HepG2 (cell line): Measurements from ENCODE around the gene CPVL. TPM values are rescaled to one million over a fixed set of nuclear protein-coding genes. Genes with fewer than 3 reads are reported as not detected.

Source experiments
- FLYWCH1 ChIP-seq: sonication (generic); formaldehyde crosslinking; IDR thresholded peaks from 2 replicates; pipeline ENCODE4 v1.8.1; 2023; ENCODE audit warnings: mild to moderate bottlenecking, missing genetic modification reagents
- LCORL ChIP-seq, 2 experiments: fragments of 450-650 bp in 1 of 2; sonication (generic) in 1 of 2; formaldehyde crosslinking in 1 of 2; IDR thresholded peaks; 2 replicates each; pipeline versions ENCODE4 v1.5.0 to v1.6.1; 2017 to 2020; ENCODE audit warnings: antibody characterized with exemption in 1 of 2, missing genetic modification reagents in 1 of 2
- MAZ ChIP-seq, 2 experiments: sonication (generic) in 1 of 2; formaldehyde crosslinking in 1 of 2; IDR thresholded peaks; 2 replicates each; pipeline versions ENCODE4 v1.5.0 to v1.6.1; 2012 to 2020; ENCODE audit warnings: low read depth in 2 of 2, mild to moderate bottlenecking in 2 of 2, borderline replicate concordance in 1 of 2, improper control_type of control experiment in 1 of 2, low read length in 1 of 2, missing genetic modification reagents in 1 of 2, moderate library complexity in 1 of 2
- MED1 ChIP-seq: sonication (generic); formaldehyde crosslinking; IDR thresholded peaks from 2 replicates; pipeline ENCODE4 v1.4.0; 2020; ENCODE audit warnings: missing genetic modification reagents
- MIER2 ChIP-seq: IDR thresholded peaks from 2 replicates; pipeline ENCODE4 v1.6.1; 2016; ENCODE audit warnings: missing biosample characterization, missing genetic modification reagents
- NFKBIZ ChIP-seq: IDR thresholded peaks from 2 replicates; pipeline ENCODE4 v1.6.1; 2018; ENCODE audit warnings: missing genetic modification reagents, missing compliant biosample characterization
- PCBP1 ChIP-seq: fragments of 200-400 bp; formaldehyde crosslinking; IDR thresholded peaks from 2 replicates; pipeline ENCODE4 v1.6.1; 2017; ENCODE audit warnings: mild to moderate bottlenecking, low read depth, low read length, borderline replicate concordance
- PHB2 ChIP-seq: fragments of 450-650 bp; IDR thresholded peaks from 2 replicates; pipeline ENCODE4 v1.6.1; 2018; ENCODE audit not compliant: partially characterized antibody
- RELA ChIP-seq: sonication (generic); formaldehyde crosslinking; IDR thresholded peaks from 2 replicates; pipeline ENCODE4 v1.4.0; 2020; ENCODE audit warnings: missing genetic modification reagents
- RFX1 ChIP-seq: fragments of 450-650 bp; IDR thresholded peaks from 2 replicates; pipeline ENCODE4 v1.6.1; 2017
- TBL1XR1 ChIP-seq: fragments of 150-350 bp; IDR thresholded peaks from 2 replicates; pipeline ENCODE4 v1.6.1; 2014; ENCODE audit warnings: borderline replicate concordance, low read length; ENCODE audit not compliant: partially characterized antibody
- YEATS2 ChIP-seq: sonication (generic); formaldehyde crosslinking; IDR thresholded peaks from 2 replicates; pipeline ENCODE4 v1.4.0; 2020; ENCODE audit warnings: missing genetic modification reagents, borderline replicate concordance
- ZBTB21 ChIP-seq: sonication (generic); formaldehyde crosslinking; IDR thresholded peaks from 2 replicates; pipeline ENCODE4 v1.4.0; 2020; ENCODE audit warnings: missing genetic modification reagents
- ZNF468 ChIP-seq: sonication (generic); formaldehyde crosslinking; IDR thresholded peaks from 2 replicates; pipeline ENCODE4 v1.8.0; 2022; ENCODE audit warnings: mild to moderate bottlenecking, moderate library complexity, missing genetic modification reagents
- polyA plus RNA-seq, 8 experiments: library from polyadenylated mRNA; depleted of rRNA in 3 of 8; stranded (reverse) in 7 of 8; unstranded in 1 of 8; fragments of >200 nt; fragmentation: Illumina TruSeq in 4 of 8; extraction: Trizol in 4 of 8; gene quantifications; 2 replicates each; pipeline versions ENCODE4 v1.2.1 to v1.2.3, GENCODE V29; 2011 to 2016; ENCODE audit warnings: low read depth in 4 of 8, missing spikeins in 1 of 8, mixed read lengths in 1 of 8; ENCODE audit not compliant: insufficient read depth in 1 of 8
- total RNA-seq, 5 experiments: library from RNA; depleted of rRNA; stranded (reverse); fragments of >200 nt; fragmentation: Illumina TruSeq; extraction: Trizol; gene quantifications; 2 replicates each; pipeline ENCODE4 v1.2.3, GENCODE V29; 2016; ENCODE audit warnings: low read depth in 1 of 5
- TF ChIP-seq, protein P1 (sequence below): IDR thresholded peaks from 2 replicates; pipeline ENCODE4 v1.6.1; 2016
- TF ChIP-seq, protein P2 (sequence below): IDR thresholded peaks from 2 replicates; pipeline ENCODE4 v1.6.1; 2018; ENCODE audit warnings: missing genetic modification reagents, mild to moderate bottlenecking, missing compliant biosample characterization
- TF ChIP-seq, protein P3 (sequence below): sonication (generic); formaldehyde crosslinking; IDR thresholded peaks from 2 replicates; pipeline ENCODE4 v1.4.0; 2020; ENCODE audit warnings: missing genetic modification reagents
- TF ChIP-seq, protein P4 (sequence below): sonication (generic); formaldehyde crosslinking; IDR thresholded peaks from 2 replicates; pipeline ENCODE4 v1.5.1; 2020; ENCODE audit warnings: missing genetic modification reagents, mild to moderate bottlenecking, borderline replicate concordance

The CPVL gene
- total and polyA plus RNA-seq, 2 of the 13 experiments (the other 11 are each of a cell fraction or from before 2014, with no cell fraction given) = 59.2 to 294 TPM

DNA sequence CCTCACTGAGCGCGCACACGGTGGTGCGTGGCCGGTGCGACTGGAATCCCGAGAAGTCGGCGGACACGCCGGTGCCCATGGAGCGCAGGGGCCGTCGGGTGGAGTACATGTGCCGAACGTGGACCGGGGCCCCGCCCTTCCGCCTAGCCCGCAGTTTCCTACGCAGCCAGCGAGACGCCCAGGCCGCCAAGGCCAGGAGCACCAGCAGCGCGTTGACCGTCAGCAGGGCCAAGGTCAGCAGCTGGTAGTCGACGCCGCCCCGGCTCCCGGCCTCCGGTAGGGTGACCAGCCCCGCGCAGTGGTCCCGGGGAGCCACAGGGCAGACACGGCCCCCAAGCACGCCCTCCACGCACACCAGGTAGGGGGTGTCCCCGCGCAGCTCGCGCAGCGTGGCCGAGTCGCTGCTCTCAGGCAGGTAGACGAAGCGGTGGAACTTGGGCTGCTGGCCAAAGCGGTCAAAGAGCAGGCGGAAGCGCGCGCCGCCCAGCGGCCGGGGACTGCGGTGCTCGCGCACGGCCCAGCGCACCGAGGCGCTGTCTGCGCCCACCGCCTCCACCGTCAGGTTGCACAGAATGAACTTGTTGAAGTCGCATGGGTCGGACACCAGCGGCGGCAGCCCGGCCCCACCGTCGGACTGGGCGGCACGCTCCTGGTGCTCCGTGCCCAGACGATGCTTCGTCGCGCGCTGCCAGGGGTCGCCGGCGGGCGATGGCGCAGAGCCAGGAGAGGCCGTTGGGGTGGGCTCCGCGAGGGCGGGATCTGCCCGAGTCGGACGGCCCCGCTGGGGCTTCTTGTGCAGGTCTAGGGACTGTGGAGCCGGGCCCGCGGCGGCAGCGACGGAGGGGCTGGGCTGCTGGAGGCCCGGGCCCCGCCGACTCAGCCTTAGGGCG lies 190.4 kb downstream of the CPVL start (continued):
- TF ChIP-seq, protein P1, sequence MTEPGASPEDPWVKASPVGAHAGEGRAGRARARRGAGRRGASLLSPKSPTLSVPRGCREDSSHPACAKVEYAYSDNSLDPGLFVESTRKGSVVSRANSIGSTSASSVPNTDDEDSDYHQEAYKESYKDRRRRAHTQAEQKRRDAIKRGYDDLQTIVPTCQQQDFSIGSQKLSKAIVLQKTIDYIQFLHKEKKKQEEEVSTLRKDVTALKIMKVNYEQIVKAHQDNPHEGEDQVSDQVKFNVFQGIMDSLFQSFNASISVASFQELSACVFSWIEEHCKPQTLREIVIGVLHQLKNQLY (CRISPR knock-in tag) = no peak
- TF ChIP-seq, protein P2, sequence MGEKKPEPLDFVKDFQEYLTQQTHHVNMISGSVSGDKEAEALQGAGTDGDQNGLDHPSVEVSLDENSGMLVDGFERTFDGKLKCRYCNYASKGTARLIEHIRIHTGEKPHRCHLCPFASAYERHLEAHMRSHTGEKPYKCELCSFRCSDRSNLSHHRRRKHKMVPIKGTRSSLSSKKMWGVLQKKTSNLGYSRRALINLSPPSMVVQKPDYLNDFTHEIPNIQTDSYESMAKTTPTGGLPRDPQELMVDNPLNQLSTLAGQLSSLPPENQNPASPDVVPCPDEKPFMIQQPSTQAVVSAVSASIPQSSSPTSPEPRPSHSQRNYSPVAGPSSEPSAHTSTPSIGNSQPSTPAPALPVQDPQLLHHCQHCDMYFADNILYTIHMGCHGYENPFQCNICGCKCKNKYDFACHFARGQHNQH (CRISPR knock-in tag) = 0 out of 2 replicates have a peak, but pooled peaks have one; percentile 73
- TF ChIP-seq RFX1 (no peak), MAZ (IDR thresholded peaks at IDR 0.05; ENCODE audit: borderline replicate concordance, low read depth, low read length) (0 out of 2 replicates have a peak, but pooled peaks have one; percentile 13), MAZ (CRISPR knock-in tag; IDR thresholded peaks at IDR 0.05; ENCODE audit: low read depth) (peak; percentile 80), YEATS2 (CRISPR knock-in tag) (peak; percentile 68; the same call in 1 of the 2 replicates), RELA (CRISPR knock-in tag) (no peak), MED1 (CRISPR knock-in tag) (peak; percentile 81), FLYWCH1 (peak; percentile 84), PHB2 (no peak), ZNF468 (CRISPR knock-in tag) (0 out of 2 replicates have a peak, but pooled peaks have one; percentile 20), PCBP1 (no peak), ZBTB21 (CRISPR knock-in tag) (no peak), TBL1XR1 (peak; percentile 41), MIER2 (CRISPR knock-in tag) (peak; percentile 68; the same call in 1 of the 2 replicates), NFKBIZ (CRISPR knock-in tag) (0 out of 2 replicates have a peak, but pooled peaks have one; percentile 32), LCORL (IDR thresholded peaks at IDR 0.05) (no peak), LCORL (CRISPR knock-in tag; IDR thresholded peaks at IDR 0.05) (peak; percentile 86)
- TF ChIP-seq, protein P3, sequence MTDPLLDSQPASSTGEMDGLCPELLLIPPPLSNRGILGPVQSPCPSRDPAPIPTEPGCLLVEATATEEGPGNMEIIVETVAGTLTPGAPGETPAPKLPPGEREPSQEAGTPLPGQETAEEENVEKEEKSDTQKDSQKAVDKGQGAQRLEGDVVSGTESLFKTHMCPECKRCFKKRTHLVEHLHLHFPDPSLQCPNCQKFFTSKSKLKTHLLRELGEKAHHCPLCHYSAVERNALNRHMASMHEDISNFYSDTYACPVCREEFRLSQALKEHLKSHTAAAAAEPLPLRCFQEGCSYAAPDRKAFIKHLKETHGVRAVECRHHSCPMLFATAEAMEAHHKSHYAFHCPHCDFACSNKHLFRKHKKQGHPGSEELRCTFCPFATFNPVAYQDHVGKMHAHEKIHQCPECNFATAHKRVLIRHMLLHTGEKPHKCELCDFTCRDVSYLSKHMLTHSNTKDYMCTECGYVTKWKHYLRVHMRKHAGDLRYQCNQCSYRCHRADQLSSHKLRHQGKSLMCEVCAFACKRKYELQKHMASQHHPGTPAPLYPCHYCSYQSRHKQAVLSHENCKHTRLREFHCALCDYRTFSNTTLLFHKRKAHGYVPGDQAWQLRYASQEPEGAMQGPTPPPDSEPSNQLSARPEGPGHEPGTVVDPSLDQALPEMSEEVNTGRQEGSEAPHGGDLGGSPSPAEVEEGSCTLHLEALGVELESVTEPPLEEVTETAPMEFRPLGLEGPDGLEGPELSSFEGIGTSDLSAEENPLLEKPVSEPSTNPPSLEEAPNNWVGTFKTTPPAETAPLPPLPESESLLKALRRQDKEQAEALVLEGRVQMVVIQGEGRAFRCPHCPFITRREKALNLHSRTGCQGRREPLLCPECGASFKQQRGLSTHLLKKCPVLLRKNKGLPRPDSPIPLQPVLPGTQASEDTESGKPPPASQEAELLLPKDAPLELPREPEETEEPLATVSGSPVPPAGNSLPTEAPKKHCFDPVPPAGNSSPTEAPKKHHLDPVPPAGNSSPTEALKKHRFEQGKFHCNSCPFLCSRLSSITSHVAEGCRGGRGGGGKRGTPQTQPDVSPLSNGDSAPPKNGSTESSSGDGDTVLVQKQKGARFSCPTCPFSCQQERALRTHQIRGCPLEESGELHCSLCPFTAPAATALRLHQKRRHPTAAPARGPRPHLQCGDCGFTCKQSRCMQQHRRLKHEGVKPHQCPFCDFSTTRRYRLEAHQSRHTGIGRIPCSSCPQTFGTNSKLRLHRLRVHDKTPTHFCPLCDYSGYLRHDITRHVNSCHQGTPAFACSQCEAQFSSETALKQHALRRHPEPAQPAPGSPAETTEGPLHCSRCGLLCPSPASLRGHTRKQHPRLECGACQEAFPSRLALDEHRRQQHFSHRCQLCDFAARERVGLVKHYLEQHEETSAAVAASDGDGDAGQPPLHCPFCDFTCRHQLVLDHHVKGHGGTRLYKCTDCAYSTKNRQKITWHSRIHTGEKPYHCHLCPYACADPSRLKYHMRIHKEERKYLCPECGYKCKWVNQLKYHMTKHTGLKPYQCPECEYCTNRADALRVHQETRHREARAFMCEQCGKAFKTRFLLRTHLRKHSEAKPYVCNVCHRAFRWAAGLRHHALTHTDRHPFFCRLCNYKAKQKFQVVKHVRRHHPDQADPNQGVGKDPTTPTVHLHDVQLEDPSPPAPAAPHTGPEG (CRISPR knock-in tag) = peak; percentile 77
- TF ChIP-seq, protein P4, sequence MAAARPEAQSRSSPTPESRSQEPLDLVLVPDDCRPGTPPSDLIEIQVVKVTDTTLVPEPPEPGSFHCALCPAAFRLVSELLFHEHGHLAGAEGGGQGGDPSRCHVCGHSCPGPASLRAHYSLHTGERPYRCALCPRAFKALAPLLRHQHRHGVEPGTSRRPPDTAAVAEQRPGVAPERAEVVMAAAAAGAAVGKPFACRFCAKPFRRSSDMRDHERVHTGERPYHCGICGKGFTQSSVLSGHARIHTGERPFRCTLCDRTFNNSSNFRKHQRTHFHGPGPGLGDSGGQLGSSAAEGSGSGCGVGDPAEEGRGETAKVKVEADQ (CRISPR knock-in tag) = peak; percentile 83; the same call in 1 of the 2 replicates
